ENCODE results near the gene GFPT2. TPM values are rescaled to one million over a fixed set of nuclear protein-coding genes. Genes with fewer than 3 reads are reported as not detected.
A peak's percentile ranks its signal among the peaks of the same experiment; 100 is the strongest.
"Not testable (repeated sequence)": the region's sequence is repeated elsewhere in the genome, so short reads cannot be mapped to it uniquely, and the experiment has no call there.

The GFPT2 gene
- total RNA-seq, 2 experiments from 2014 or later = 9.5 to 10.1 TPM

- ATAC-seq (ENCODE audit: low read depth) (no peak), DNase-seq (no peak)
- H3K27me3 Mint-ChIP-seq = no peaks in the 10 kb centered on the region
- no peaks in the 10 kb centered on the region for H3K9me3 Mint-ChIP-seq
- no peak overlapping the region for H3K4me3 Mint-ChIP-seq
- H3K27ac Mint-ChIP-seq = peak overlapping the region; percentile 21
- H3K36me3 Mint-ChIP-seq = no peaks in the 10 kb centered on the region
- peaks cover 3% of the 10 kb centered on the region for H3K4me1 Mint-ChIP-seq
- POLR2A ChIA-PET = interaction anchor here (0.6 kb wide), 1 partner anchor 633 kb away, joined by 6 read pairs; no protein-coding TSS in a partner anchor
Observed at GRCh38 chr5:180311216-180311615, 41.9 kb downstream of the GFPT2 start.

DNA sequence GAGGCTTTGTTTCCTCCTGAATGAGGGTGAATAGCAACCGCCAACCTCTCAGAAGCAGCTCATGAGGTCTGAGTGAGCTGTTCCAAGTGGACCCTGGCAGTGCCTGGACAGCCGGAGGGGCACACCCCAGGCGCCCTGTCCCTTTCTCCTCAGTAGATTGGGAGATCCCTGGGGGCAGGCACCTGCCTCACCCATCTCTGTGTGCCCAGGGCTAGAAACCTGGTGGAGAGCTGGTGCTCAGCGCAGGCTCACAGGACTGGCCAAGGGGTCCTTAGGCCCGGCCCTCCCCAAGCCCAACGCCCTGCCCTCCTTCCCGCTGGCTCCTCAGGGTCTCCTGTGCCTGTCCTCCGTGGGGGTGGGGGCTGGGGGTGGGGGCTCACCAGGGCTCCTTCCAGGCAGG is 46.3 kb downstream of the GFPT2 start:
- Mint-ChIP-seq H3K9me3 (no peaks in the 10 kb centered on the region), H3K4me3 (no peak overlapping the region), H3K4me1 (no peaks in the 10 kb centered on the region), H3K36me3 (no peaks in the 10 kb centered on the region), H3K27ac (no peak overlapping the region), H3K27me3 (no peaks in the 10 kb centered on the region)
- ATAC-seq (ENCODE audit: low read depth) = no peak
- DNase-seq = no peak
- POLR2A ChIA-PET = interaction anchor here (0.6 kb wide), 1 partner anchor 14 kb away, joined by 4 read pairs; no protein-coding TSS in a partner anchor

DNA sequence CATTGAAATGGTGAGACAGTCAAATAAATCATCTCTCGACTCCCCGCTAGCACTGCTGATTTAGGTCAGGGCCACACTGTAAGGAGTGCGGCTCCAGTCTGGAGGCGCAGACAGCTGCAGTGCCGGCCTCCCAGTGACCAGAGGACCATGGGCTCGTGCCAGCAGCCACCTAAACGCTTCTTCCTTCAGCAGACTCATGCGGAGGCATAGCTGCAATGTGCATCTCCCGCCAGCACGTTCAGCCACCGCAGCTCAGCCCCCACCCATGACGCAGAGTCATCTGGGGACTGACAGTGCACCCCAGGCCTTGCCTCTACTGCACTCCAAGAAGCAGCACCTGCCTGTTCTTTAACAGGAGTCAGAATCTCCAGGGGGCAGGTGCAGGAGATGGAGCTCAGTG is 47.7 kb downstream of the GFPT2 start:
- H3K9me3 Mint-ChIP-seq = no peaks in the 10 kb centered on the region
- H3K4me3 Mint-ChIP-seq = no peak overlapping the region
- H3K27ac Mint-ChIP-seq = no peak overlapping the region
- POLR2A ChIA-PET = no interaction called here
- H3K27me3 Mint-ChIP-seq = peaks cover 3% of the 10 kb centered on the region
- no peaks in the 10 kb centered on the region for H3K36me3 Mint-ChIP-seq
- ATAC-seq (ENCODE audit: low read depth) (no peak), DNase-seq (no peak)
- no peaks in the 10 kb centered on the region for H3K4me1 Mint-ChIP-seq

DNA sequence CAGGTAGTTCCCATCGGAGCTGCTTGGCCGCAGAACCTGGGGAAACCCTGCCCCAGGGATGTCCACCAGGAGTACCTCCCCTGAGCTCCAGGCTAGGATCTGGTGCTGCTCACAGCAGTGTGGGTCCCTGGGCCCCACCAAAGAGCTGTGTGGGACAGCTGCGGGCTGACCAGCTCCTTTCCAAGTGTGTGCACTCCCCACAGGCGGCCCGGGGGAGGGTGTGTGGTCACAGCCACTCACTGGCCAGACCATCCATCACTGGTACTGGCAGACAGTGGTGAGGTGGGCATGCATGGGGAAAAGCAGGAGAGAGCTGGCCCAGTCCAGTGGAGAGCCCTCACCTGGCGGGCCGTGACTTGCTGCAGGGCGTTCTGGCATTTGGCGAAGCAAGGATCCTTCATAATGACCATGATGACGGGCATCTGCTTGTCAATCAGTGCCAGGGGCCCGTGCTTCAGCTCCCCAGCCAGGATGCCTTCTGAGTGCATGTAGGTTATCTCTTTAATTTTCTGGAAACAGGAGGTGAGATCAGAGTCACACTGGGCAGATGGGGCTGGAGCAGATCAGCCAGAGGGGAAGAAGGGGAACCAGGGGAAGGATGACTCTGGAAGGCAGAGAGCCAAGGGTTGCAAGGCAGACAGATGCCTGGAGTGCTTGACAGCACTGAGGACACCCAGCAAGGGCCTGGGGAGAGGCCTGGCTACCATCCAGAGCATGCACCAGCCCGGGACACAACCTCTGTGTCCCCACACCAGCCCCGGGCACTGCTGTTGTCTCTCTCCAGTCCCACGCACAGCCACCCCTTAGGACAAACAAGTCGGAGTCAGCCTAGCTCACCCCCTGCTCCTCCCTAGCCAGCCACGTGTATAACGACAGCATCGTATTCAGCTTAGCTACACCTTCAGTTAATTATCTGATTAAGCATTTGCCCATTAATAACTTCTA is 48.4 kb downstream of the GFPT2 start:
- no peak for DNase-seq
- H3K9me3 Mint-ChIP-seq = no peaks in the 10 kb centered on the region
- H3K27me3 Mint-ChIP-seq = peaks cover 3% of the 10 kb centered on the region
- no peaks in the 10 kb centered on the region for H3K4me1 Mint-ChIP-seq
- H3K27ac Mint-ChIP-seq = no peak overlapping the region
- no peak for ATAC-seq (ENCODE audit: low read depth)
- no peak overlapping the region for H3K4me3 Mint-ChIP-seq
- POLR2A ChIA-PET = no interaction called here
- no peaks in the 10 kb centered on the region for H3K36me3 Mint-ChIP-seq

DNA sequence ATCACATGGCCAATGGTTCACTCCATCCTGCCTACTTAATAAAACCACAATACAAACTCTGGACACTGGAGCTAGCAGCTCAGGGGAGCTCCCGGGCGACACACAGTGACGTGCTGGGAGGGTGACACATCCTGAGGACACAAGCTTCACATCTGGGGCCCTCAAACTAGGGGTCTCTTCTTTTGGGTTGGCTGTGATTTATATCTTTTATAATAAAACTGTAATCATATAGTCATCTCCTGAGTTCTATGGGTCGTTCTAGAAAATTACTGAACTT is 49.2 kb downstream of the GFPT2 start:
- Mint-ChIP-seq H3K27me3 (peaks cover 3% of the 10 kb centered on the region), H3K4me1 (no peaks in the 10 kb centered on the region), H3K9me3 (no peaks in the 10 kb centered on the region), H3K4me3 (no peak overlapping the region), H3K36me3 (no peaks in the 10 kb centered on the region), H3K27ac (no peak overlapping the region)
- DNase-seq = no peak
- POLR2A ChIA-PET = no interaction called here
- no peak for ATAC-seq (ENCODE audit: low read depth)

DNA sequence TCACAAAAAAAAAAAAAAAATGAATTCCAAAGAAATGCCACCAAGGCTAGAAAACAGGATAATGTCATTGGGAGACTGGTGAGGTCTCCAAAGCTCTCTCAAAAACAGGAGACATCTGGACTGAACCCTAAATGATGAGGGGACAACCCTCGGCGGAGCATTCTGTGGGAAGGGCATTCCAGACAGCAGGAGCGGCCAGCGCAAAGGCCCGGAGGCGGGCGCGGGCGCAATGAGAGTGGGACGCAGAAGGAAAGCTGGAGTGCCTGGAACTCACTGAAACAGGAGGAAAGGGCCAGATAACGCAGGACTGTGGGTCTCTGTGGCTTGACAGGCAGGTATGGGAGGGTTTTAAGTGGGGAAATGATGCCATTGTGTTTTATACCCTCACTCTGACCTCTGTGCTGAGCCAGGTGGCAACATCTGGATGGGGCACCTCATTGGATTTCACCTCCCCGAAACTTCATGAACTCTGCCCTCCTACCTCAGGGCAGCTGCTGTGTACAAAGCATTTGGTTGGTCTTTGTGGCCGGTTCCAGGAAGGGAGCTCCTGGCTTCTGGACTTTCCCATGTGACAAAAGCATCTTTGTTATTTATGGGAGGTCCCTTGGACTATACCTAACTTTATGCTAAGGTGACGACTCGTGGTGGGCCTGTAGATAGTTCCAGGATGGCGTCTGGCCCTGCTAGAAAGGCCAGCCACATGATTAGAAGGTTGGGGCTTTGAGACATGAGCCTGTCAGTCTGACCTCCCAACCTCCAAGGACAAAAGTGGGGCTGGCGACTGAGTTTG is 49.7 kb downstream of the GFPT2 start:
- no peak overlapping the region for H3K27ac Mint-ChIP-seq
- H3K27me3 Mint-ChIP-seq = peaks cover 3% of the 10 kb centered on the region
- ATAC-seq (ENCODE audit: low read depth) (no peak), DNase-seq (no peak)
- POLR2A ChIA-PET = no interaction called here
- H3K36me3 Mint-ChIP-seq = no peaks in the 10 kb centered on the region
- no peak overlapping the region for H3K4me3 Mint-ChIP-seq
- no peaks in the 10 kb centered on the region for H3K9me3 Mint-ChIP-seq
- no peaks in the 10 kb centered on the region for H3K4me1 Mint-ChIP-seq

DNA sequence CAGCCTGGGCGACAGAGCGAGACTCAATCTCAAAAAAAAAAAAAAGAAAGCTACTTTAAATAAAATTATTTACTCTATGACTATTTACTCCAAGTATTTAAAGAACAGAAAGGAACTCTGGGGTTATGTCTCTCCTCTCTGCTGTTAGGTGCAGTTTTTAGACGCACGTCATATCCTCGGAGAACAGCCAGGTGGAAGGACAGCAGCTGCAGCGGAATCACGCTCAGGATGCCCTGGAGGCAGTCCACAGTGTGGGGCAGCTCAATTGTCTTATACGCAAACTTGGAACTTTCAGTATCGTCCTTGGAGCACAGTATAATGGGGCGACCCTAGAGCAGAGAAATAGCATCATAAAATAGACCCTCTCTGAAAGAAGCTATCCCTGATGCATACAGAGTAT is 50.9 kb downstream of the GFPT2 start:
- DNase-seq = no peak
- no peaks in the 10 kb centered on the region for H3K9me3 Mint-ChIP-seq
- H3K27ac Mint-ChIP-seq = no peak overlapping the region
- no peak for ATAC-seq (ENCODE audit: low read depth)
- peaks cover 3% of the 10 kb centered on the region for H3K27me3 Mint-ChIP-seq
- H3K4me1 Mint-ChIP-seq = peaks cover 4% of the 10 kb centered on the region
- no peaks in the 10 kb centered on the region for H3K36me3 Mint-ChIP-seq
- POLR2A ChIA-PET = no interaction called here
- H3K4me3 Mint-ChIP-seq = no peak overlapping the region

- no peak overlapping the region for H3K27ac Mint-ChIP-seq
Observed at GRCh38 chr5:180301253-180301652, 51.9 kb downstream of the GFPT2 start.

GRCh38 chr5:180299526-180299925 is 53.6 kb downstream of the GFPT2 start:
- Mint-ChIP-seq H3K27ac (no peak overlapping the region), H3K4me1 (peaks cover 6% of the 10 kb centered on the region), H3K27me3 (peaks cover 3% of the 10 kb centered on the region), H3K4me3 (no peak overlapping the region), H3K9me3 (no peaks in the 10 kb centered on the region), H3K36me3 (peaks cover 3% of the 10 kb centered on the region)
- ATAC-seq (ENCODE audit: low read depth) (no peak), DNase-seq (no peak)
- POLR2A ChIA-PET = no interaction called here

More at GRCh38 chr5:180301253-180301652, 51.9 kb downstream of the GFPT2 start:
- Mint-ChIP-seq H3K36me3 (no peaks in the 10 kb centered on the region), H3K27me3 (peaks cover 3% of the 10 kb centered on the region), H3K4me1 (peaks cover 5% of the 10 kb centered on the region), H3K4me3 (no peak overlapping the region), H3K9me3 (no peaks in the 10 kb centered on the region)
- POLR2A ChIA-PET = no interaction called here
- ATAC-seq (ENCODE audit: low read depth) (no peak), DNase-seq (no peak)

- H3K9me3 Mint-ChIP-seq; POLR2A ChIA-PET; ATAC-seq (ENCODE audit: low read depth); H3K4me3 Mint-ChIP-seq; H3K27me3 Mint-ChIP-seq; H3K36me3 Mint-ChIP-seq; H3K27ac Mint-ChIP-seq; DNase-seq; H3K4me1 Mint-ChIP-seq: not testable (repeated sequence)
Observed at GRCh38 chr5:180299014-180299413, 54.1 kb downstream of the GFPT2 start.

GRCh38 chr5:180297587-180298282 is 55.4 kb downstream of the GFPT2 start:
- DNase-seq (no peak), ATAC-seq (ENCODE audit: low read depth) (no peak)
- Mint-ChIP-seq H3K36me3 (peaks cover 6% of the 10 kb centered on the region), H3K27me3 (peaks cover 3% of the 10 kb centered on the region), H3K4me1 (peaks cover 17% of the 10 kb centered on the region), H3K27ac (no peak overlapping the region), H3K4me3 (no peak overlapping the region), H3K9me3 (no peaks in the 10 kb centered on the region)
- POLR2A ChIA-PET = no interaction called here

DNA sequence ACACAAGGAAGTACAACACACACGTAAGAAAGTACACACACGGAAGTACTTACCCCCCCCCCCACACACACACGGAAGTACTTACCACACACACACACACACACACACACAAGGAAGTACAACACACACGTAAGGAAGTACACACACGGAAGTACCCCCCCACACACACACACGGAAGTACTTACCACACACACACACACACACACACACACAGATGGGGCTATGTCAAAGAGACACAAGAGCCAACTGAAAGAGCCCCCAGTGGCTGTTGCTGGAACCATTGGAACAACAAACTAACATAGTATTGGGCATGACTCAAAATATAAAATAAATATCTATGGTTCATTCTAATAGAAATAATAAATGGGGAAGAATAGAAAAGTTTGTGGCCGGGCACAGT is 56.4 kb downstream of the GFPT2 start:
- POLR2A ChIA-PET = interaction anchor here (0.6 kb wide), 1 partner anchor 29 kb away, joined by 3 read pairs; no protein-coding TSS in a partner anchor
- ATAC-seq (ENCODE audit: low read depth) (no peak), DNase-seq (no peak)
- Mint-ChIP-seq H3K36me3 (peaks cover 6% of the 10 kb centered on the region), H3K9me3 (no peaks in the 10 kb centered on the region), H3K4me3 (no peak overlapping the region), H3K27ac (no peak overlapping the region), H3K4me1 (peaks cover 20% of the 10 kb centered on the region), H3K27me3 (peaks cover 3% of the 10 kb centered on the region)

DNA sequence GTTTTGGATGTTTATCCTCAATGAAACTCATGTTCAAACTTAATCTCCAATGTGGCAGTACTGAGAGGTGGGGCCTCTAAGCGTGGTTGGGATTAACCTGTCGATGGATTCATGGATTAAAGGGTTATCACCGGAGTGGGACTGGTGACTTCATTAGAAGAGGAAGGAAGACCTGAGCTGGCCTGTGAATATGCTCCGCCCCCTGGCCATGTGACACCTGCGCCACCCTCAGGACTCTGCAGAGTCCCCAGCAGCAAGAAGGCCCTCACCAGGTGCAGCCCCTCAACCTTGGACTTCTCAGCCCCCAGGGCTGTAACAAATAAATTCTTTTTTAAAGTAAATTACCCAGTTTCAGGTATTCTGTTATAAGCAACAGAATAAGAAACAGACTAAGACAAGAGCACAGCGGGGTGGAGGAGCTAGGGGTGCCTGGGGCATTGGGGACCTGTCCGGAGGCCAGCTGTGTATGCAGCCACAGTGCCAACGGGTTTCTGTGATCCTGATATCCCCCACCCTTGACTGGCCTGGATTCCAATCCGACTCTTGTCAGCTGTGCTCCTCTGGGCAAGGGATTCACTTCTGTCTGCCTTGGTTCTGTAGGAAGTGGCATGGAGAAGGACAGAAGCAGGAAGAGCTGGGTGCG is 58.1 kb downstream of the GFPT2 start:
- Mint-ChIP-seq H3K4me3 (no peak overlapping the region), H3K27ac (no peak overlapping the region), H3K36me3 (peaks cover 7% of the 10 kb centered on the region), H3K27me3 (no peaks in the 10 kb centered on the region), H3K9me3 (no peaks in the 10 kb centered on the region), H3K4me1 (peaks cover 30% of the 10 kb centered on the region)
- ATAC-seq (ENCODE audit: low read depth) (no peak), DNase-seq (no peak)
- POLR2A ChIA-PET = interaction anchor here (1.0 to 2.0 kb wide), 2 partner anchors 14 to 19 kb away, joined by 3 to 5 read pairs; no protein-coding TSS in a partner anchor

Measured in activated naive CD8-positive, alpha-beta T cell treated with anti-CD3 and anti-CD28 coated beads, Interleukin-2, amount 10 ng/mL, durations not matched to agents 7 days and 5 days (primary cell).